Neural cell (in vitro differentiated cells): Measurements from ENCODE around the gene C2CD3.

Experiments
- EZH2 ChIP-seq: fragments of 200-600, 300-800 bp; shearing (Covaris generic), sonication (generic); IDR thresholded peaks from 2 replicates; pipeline ENCODE4 v1.6.1; 2014; ENCODE audit warnings: antibody characterized with exemption, low read length, borderline replicate concordance, mild to moderate bottlenecking; ENCODE audit not compliant: insufficient read depth, poor library complexity, severe bottlenecking
- POLR2AphosphoS5 ChIP-seq: IDR thresholded peaks from 2 replicates; pipeline ENCODE4 v1.6.1; 2012
- RAD21 ChIP-seq: fragments of 450-650 bp; conservative IDR thresholded peaks from 2 replicates; pipeline ENCODE4 v1.6.1; 2014; ENCODE audit warnings: antibody characterized with exemption, mild to moderate bottlenecking, moderate library complexity
- SMC3 ChIP-seq: fragments of 450-650 bp; conservative IDR thresholded peaks from 2 replicates; pipeline ENCODE4 v1.6.1; 2014; ENCODE audit warnings: antibody characterized with exemption, mild to moderate bottlenecking, moderate library complexity; ENCODE audit not compliant: poor library complexity
- TAF1 ChIP-seq: IDR thresholded peaks from 2 replicates; pipeline ENCODE4 v1.6.1; 2012; ENCODE audit warnings: low read depth
- TF ChIP-seq, protein P1 (sequence below): fragments of 450-650 bp; IDR thresholded peaks from 2 replicates; pipeline ENCODE4 v1.5.1; 2014; ENCODE audit warnings: antibody characterized with exemption, mild to moderate bottlenecking, moderate library complexity; ENCODE audit not compliant: poor library complexity, severe bottlenecking
- TF ChIP-seq, protein P2 (sequence below): IDR thresholded peaks from 2 replicates; pipeline ENCODE4 v1.6.1; 2012; ENCODE audit warnings: borderline replicate concordance

GRCh38 chr11:73972187-73972586 is 198.6 kb downstream of the C2CD3 start:
- TF ChIP-seq POLR2AphosphoS5 (no peak), SMC3 (no peak), EZH2 (no peak), TAF1 (no peak), RAD21 (no peak)
- TF ChIP-seq, protein P1, sequence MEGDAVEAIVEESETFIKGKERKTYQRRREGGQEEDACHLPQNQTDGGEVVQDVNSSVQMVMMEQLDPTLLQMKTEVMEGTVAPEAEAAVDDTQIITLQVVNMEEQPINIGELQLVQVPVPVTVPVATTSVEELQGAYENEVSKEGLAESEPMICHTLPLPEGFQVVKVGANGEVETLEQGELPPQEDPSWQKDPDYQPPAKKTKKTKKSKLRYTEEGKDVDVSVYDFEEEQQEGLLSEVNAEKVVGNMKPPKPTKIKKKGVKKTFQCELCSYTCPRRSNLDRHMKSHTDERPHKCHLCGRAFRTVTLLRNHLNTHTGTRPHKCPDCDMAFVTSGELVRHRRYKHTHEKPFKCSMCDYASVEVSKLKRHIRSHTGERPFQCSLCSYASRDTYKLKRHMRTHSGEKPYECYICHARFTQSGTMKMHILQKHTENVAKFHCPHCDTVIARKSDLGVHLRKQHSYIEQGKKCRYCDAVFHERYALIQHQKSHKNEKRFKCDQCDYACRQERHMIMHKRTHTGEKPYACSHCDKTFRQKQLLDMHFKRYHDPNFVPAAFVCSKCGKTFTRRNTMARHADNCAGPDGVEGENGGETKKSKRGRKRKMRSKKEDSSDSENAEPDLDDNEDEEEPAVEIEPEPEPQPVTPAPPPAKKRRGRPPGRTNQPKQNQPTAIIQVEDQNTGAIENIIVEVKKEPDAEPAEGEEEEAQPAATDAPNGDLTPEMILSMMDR: no peak
- TF ChIP-seq, protein P2, sequence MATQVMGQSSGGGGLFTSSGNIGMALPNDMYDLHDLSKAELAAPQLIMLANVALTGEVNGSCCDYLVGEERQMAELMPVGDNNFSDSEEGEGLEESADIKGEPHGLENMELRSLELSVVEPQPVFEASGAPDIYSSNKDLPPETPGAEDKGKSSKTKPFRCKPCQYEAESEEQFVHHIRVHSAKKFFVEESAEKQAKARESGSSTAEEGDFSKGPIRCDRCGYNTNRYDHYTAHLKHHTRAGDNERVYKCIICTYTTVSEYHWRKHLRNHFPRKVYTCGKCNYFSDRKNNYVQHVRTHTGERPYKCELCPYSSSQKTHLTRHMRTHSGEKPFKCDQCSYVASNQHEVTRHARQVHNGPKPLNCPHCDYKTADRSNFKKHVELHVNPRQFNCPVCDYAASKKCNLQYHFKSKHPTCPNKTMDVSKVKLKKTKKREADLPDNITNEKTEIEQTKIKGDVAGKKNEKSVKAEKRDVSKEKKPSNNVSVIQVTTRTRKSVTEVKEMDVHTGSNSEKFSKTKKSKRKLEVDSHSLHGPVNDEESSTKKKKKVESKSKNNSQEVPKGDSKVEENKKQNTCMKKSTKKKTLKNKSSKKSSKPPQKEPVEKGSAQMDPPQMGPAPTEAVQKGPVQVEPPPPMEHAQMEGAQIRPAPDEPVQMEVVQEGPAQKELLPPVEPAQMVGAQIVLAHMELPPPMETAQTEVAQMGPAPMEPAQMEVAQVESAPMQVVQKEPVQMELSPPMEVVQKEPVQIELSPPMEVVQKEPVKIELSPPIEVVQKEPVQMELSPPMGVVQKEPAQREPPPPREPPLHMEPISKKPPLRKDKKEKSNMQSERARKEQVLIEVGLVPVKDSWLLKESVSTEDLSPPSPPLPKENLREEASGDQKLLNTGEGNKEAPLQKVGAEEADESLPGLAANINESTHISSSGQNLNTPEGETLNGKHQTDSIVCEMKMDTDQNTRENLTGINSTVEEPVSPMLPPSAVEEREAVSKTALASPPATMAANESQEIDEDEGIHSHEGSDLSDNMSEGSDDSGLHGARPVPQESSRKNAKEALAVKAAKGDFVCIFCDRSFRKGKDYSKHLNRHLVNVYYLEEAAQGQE: no peak
